ENCODE results near the gene ATP6V1G2. TPM values are rescaled to one million over a fixed set of nuclear protein-coding genes. Genes with fewer than 3 reads are reported as not detected.
A peak's percentile ranks its signal among the peaks of the same experiment; 100 is the strongest.

The ATP6V1G2 gene
- total RNA-seq, 6 experiments from 2014 or later = 0.29 to 0.43 (median 0.42) TPM; not detected in 3

DNA sequence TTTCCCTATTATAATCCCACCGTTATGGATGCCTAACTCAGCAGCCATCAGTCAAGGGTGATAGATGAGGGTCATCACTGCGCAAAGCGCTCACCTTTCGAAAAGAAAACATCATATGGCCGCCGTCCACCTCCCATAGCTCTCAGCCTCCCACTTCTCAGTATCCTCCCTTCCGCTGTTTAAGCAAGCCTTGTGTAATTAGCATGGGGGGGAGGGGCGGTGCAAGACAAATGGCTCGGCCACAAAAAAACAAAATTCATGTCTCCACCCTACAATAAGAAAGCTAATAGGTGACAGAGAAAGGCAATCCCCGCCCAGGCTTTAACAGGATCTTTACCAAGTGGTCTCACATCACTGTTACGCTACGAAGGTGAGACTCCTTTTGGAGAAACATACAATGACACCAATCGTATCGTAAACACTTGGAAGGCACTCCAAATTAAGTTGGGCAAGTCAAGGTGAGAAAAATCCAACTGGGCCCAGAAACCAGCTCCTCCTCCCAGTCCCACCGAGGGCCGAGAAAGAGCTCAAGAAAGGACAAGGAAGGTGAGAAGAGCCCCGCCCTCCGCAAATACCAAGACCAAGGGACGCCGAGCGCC is 5.2 kb downstream of the ATP6V1G2 start:
- Histone ChIP-seq H3K4me3 (peak overlapping the region; percentile 56 to 78 (median 78)), H3K9me3 (no peaks in the 10 kb centered on the region), H3K27me3 (no peaks in the 10 kb centered on the region), H3K4me1 (peaks cover 0 to 29% (median 13%) of the 10 kb centered on the region in 4 donors), H3K27ac (peak overlapping the region; percentile 88 to 98 (median 97)), H3K36me3 (peaks cover 0 to 41% (median 16%) of the 10 kb centered on the region in 4 donors)
- ATAC-seq (peak; percentile 11 to 31 (median 20)), DNase-seq (no peak)
- intact Hi-C loops (cut with DNase I) = no loop called here
- TF ChIP-seq, protein P1, sequence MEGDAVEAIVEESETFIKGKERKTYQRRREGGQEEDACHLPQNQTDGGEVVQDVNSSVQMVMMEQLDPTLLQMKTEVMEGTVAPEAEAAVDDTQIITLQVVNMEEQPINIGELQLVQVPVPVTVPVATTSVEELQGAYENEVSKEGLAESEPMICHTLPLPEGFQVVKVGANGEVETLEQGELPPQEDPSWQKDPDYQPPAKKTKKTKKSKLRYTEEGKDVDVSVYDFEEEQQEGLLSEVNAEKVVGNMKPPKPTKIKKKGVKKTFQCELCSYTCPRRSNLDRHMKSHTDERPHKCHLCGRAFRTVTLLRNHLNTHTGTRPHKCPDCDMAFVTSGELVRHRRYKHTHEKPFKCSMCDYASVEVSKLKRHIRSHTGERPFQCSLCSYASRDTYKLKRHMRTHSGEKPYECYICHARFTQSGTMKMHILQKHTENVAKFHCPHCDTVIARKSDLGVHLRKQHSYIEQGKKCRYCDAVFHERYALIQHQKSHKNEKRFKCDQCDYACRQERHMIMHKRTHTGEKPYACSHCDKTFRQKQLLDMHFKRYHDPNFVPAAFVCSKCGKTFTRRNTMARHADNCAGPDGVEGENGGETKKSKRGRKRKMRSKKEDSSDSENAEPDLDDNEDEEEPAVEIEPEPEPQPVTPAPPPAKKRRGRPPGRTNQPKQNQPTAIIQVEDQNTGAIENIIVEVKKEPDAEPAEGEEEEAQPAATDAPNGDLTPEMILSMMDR (IDR thresholded peaks at IDR 0.05) = no peak
- no peak for TF ChIP-seq POLR2A (IDR thresholded peaks at IDR 0.05)
- WGBS (ENCODE audit: insufficient coverage, low coverage, low lambda C conversion rate, missing lambda C conversion rate) = 1% methylated on average over 21 of the region's 21 CpGs

DNA sequence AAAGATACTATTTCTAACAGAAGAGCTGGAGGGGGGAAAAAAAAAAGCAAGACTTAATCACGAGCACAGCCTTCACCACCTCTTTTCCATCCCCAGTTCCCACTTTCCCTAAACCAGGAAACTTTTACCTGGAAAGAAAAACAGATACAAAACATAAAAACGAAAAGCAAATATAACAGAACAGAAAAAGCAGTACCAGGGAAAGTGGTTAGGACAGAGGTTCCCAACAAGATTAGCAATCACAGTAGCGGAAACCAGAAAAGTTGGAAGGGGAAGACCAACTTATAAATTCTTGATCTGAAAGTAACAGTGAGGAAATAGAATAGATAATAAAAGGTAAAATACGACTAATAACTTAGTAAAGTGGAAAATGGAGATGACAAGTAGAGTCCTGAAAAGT is 5.8 kb downstream of the ATP6V1G2 start:
- DNase-seq (no peak), ATAC-seq (no peak)
- Histone ChIP-seq H3K4me1 (peaks cover 0 to 29% (median 13%) of the 10 kb centered on the region in 4 donors), H3K4me3 (peak overlapping the region; percentile 56 to 78 (median 78)), H3K27me3 (no peaks in the 10 kb centered on the region), H3K36me3 (peaks cover 4 to 46% (median 19%) of the 10 kb centered on the region in 4 donors), H3K27ac (peak overlapping the region; percentile 88 to 98 (median 97)), H3K9me3 (no peaks in the 10 kb centered on the region)
- intact Hi-C loops (cut with DNase I) = no loop called here
- TF ChIP-seq, protein P1 (IDR thresholded peaks at IDR 0.05) = no peak
- no peak for TF ChIP-seq POLR2A (IDR thresholded peaks at IDR 0.05)
- WGBS (ENCODE audit: insufficient coverage, low coverage, low lambda C conversion rate, missing lambda C conversion rate) = 13% methylated on average over 4 of the region's 4 CpGs

DNA sequence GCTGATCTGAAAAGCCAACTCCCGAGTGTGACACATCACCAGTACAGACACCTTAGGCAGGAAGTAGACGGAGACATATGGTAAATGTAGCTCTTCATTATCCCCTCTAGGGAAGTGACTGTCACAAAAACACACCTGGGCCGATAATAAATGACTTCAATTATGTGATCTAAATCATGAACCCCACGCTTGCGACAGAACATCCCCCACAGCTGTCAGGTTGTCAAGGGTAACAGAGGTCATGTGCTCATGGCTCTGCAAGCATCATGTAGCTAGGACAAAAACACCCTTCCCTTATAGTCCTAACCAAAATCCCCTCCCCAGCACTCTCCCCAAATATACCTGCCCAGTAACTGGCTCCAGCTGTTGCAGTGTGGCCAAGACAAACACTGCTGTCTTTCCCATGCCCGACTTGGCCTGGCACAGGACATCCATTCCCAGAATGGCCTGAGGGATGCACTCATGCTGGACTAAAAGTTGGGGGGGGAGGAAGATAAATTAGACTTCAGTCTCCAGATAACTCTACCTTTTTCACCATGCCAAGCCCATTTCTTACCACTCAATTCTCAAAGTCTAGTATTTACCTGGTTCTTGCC is 7.5 kb downstream of the ATP6V1G2 start:
- ATAC-seq (peak in 3 of 4 donors; percentile 19 to 39 (median 23)), DNase-seq (peak in 2 of 3 donors; percentile 68 to 72)
- 41% methylated on average over 3 of the region's 6 CpGs for WGBS (ENCODE audit: insufficient coverage, low coverage, low lambda C conversion rate, missing lambda C conversion rate)
- H3K4me1 ChIP-seq = peaks cover 0 to 29% (median 13%) of the 10 kb centered on the region in 4 donors
- H3K4me3 ChIP-seq = no peak overlapping the region
- peak overlapping the region in 1 of 3 donors; percentile 16 for H3K27ac ChIP-seq
- no peaks in the 10 kb centered on the region for H3K27me3 ChIP-seq
- peaks cover 11 to 64% (median 32%) of the 10 kb centered on the region in 4 donors for H3K36me3 ChIP-seq
- no peaks in the 10 kb centered on the region for H3K9me3 ChIP-seq
- intact Hi-C loops (cut with DNase I) = no loop called here
- TF ChIP-seq, protein P1 (IDR thresholded peaks at IDR 0.05) = no peak
- TF ChIP-seq POLR2A (IDR thresholded peaks at IDR 0.05) = no peak

DNA sequence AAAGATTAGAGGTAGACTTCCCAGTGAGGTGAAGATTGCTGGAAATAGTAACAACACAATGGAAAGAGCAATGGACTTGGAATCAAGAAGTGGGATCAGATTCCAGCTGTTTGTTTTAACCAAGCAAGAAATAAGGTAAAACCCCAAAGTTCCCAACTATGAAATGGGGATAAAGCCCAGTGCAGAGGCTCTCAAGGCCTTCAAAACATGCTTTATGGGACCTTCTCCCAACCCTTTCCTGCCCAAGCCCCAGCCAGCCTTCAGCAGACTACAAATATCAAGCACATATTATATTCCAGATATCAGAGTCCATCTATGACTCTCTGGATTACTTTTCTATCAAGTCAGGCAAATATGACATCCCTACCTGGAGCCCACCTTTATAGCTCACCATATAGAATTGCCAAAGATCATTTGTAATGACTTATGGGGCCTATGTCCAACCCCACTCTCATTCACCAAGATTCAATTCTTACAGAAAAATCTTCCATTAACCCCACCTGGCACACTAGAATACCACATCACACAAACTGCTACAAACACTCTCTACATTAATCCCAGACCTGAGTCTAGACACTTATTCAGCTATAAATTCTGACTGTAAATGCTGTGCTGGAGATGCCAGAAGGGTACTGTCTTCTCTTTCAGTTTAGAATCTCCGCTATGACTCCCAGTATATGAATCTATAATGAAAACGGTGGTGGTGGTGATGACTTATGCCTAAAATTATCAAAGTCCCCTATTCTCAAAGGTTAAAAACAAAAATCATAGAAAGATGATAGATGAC is 10.7 kb downstream of the ATP6V1G2 start:
- intact Hi-C loops (cut with DNase I) = no loop called here
- 11% methylated on average over 2 of the region's 2 CpGs for WGBS (ENCODE audit: insufficient coverage, low coverage, low lambda C conversion rate, missing lambda C conversion rate)
- DNase-seq (no peak), ATAC-seq (no peak)
- TF ChIP-seq, protein P1 (IDR thresholded peaks at IDR 0.05) = no peak
- TF ChIP-seq POLR2A (IDR thresholded peaks at IDR 0.05) = no peak
- Histone ChIP-seq H3K4me1 (peaks cover 0 to 23% (median 11%) of the 10 kb centered on the region in 4 donors), H3K27me3 (no peaks in the 10 kb centered on the region), H3K27ac (no peak overlapping the region), H3K4me3 (no peak overlapping the region), H3K36me3 (peaks cover 12 to 94% (median 48%) of the 10 kb centered on the region in 4 donors), H3K9me3 (no peaks in the 10 kb centered on the region)
